Stimulated activated CD8-positive, alpha-beta memory T cell treated with anti-CD3 and anti-CD28 coated beads, Interleukin-4, amount 100 ng/mL, for 24 hours (primary cell): ENCODE measurements around the gene ZBTB2.

Source experiments
- DNase-seq: peaks from one replicate; pipeline ENCODE4 v3.0.0-alpha.2; 2020; ENCODE audit warnings: low read depth

Gene ZBTB2, protein sequence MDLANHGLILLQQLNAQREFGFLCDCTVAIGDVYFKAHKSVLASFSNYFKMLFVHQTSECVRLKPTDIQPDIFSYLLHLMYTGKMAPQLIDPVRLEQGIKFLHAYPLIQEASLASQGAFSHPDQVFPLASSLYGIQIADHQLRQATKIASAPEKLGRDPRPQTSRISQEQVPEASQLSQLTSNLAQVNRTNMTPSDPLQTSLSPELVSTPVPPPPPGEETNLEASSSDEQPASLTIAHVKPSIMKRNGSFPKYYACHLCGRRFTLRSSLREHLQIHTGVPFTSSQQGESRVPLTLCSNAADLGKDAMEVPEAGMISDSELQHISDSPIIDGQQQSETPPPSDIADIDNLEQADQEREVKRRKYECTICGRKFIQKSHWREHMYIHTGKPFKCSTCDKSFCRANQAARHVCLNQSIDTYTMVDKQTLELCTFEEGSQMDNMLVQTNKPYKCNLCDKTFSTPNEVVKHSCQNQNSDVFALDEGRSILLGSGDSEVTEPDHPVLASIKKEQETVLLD

DNA sequence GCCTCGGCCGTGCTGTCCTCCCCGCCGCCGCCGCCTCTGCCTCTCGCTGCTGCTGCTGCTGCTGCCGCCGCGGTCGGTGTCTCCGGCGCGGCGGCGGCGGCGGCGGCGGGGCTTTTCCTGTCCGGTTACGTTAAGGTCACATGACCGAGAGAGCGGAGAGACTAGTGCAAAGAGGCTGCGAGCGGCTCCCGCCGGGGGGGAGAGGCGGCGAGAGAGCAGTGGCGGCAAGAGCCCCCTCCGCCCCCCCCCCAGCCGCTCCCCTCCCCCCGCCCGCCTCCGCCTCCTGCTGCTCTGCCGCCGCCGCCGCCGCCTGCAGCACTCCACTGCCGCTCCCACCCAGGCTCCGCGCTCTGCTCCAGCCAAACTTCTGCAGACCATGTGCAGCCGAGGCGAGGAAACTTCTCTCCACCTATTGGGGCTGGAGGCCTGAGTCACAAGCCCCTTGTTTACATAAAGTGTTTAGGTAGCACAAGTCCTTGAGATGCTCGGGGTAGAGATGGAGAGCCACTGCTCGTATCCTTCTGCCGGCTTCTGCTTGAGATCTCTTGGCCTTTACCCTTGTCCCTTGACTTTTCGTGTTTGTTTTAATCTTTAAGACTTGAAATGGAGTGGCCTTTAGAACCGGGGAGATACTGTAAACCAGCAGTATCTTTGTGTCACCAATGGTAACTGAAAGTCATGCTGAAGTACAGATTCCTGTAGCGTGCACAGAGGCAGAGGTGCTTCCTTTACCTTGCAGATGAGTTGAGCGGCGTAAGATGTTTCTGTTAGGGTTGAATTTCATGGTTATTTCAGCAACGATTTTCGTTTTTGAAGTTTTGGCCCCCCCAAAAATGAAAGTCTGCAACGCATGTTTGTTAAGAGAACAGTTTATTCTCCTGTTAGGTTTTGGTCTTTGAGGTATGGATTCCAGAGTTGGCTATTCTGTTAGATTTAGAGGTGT, at the start of gene ZBTB2:
ZBTB2 (minus strand) TSS at position 89 of the 943 bp plus-strand sequence. CDS start 17,922 bp downstream, outside the sequence.
- peak; percentile 54 for DNase-seq

DNA sequence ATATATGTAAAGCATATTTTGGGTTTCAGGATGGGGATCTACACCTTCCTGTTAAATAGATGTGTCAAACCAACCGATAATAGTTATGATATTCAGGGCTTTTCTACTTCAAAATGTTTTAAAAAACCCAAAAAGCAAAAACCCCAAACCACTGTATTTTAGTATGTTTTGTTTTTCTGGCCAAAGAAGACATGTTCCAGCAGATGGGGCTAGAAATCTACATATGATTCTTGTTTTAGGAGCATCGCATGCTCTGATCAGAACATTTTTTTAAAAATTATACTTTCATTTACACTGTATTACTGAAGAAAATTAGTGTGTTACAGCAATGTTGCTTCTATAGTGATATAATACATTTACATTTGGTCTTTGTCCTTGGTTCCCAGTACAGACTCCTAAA, 49.6 kb upstream of the ZBTB2 start:
- DNase-seq = no peak

DNA sequence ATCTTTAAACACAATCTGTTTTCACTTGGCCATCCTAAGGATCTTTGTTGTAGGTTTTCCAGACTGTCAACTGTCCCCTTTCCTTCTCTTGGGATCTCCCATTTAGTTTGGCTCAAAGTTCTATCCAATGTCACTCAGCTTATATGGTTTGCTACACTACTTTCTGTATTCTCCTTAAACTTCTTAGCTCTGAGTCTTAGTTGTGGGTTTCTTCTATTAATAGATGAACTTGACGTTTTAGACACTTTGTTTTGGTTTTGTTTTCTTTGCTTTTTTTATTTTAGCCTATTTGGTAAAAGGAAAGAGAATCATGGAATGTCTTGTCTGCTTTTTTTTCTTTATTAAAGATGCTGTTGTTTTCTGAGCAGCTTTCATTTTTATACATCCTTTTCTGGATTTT, 49.1 kb upstream of the ZBTB2 start:
- DNase-seq = no peak

DNA sequence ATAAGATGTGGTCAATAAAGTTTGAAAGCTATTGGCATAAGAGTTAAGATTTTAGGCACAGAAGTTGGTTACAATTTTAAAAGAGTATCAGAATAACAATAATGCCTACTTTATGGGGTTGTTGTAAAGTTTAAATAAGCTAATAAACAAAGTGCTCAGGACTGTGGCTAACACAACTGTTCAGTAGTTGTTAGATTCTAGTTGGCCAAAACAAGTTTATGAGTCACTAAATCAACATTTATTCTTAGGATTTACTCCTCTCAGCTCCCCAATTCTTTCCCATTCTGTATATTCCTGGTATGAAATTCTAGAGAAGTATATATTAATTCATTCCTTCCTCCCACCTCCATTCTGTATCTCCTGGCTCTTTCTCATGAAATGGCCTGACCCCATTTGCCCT, 46.0 kb upstream of the ZBTB2 start:
- no peak for DNase-seq

DNA sequence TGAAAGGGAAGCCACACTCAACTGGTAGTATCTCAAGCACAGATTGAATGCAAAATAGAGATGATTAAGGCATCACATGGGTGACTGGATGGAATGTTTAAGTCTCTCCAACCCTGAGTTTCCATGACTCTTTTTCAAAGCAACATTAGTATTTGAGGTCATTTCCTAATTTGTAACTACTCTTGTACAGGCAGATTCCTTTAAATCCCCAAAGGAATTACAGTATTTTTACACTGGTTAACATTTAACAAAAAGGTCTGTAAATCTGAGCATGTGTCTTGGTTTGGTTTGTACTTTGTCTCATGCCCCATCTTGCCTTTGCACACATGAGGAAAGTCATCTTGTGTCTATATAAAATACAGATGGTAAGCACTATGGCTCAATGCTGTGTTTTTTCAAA, 45.4 kb upstream of the ZBTB2 start:
- no peak for DNase-seq

DNA sequence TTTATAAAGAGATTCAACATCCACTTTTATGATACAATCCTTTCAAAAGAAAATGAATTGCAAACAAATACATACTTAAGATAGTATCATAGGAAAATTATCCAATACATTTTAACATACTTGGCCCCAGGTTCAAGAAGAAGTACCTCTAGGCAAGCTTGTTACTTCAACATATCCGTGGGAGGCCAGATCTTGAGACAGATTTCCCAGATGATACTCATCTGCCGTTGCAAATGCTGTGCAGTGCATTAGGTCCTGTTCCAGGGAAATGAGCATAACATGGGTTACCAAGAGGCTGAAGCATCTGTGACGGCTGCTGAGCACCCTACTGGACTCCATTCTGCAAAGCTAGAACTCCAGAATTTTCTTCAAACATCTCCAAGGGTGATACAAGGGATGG, 44.9 kb upstream of the ZBTB2 start:
- no peak for DNase-seq

DNA sequence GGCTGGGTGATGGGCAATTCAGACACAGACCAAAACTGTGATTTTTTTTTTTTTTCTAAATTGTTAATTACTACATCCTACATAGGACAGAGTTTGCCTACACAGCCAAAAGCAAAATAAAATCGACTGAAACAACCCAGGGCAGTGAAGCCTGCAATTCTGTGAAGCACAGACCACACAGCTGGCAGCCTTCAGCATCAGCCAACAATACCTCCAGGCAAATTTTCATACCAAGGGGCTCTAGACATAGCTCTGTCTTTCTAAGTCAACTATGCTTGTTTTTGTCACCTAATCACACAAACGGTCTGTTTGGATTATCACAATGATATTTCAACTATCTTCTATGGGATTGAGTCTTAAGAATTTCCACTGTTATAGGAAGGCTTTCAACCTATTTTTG, 43.0 kb upstream of the ZBTB2 start:
- no peak for DNase-seq

DNA sequence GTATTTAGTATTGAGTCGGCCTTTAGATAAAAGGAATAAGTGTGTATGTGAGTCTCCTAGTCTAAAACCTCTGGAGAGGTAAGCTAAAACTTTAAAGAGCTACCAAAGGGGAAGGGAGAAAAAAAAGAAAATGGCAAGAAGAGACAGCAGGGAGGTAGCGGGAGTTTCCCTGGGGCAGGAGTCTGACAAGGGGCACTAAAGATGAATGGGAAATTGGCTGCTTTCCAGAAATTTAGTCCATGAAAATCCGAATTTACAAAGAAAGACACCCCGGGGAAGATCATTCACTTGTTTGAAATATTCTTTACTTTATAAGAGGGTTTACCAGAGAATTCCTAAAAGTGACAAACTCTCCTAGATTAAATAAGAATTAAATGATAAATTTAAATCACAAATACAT, 41.3 kb upstream of the ZBTB2 start:
- DNase-seq = no peak

DNA sequence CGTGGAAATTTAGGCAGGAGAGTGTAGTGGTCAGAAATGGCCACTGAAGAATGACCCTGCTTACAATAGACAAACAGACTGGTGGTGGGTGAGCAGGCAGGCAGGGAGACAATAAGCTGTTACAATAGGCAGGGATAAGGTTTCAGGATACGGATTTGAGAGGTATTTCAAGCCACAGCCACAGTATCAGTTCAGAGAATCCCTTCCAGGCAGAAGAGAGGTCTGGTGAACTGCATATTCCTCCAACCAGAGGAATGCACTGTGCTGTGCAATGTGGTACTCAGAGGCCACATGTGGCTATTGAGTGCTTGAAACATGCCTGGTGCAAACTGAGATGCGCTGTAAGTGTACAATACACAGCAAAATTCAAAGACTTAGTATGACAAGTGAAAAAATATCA, 40.0 kb upstream of the ZBTB2 start:
- DNase-seq = no peak

DNA sequence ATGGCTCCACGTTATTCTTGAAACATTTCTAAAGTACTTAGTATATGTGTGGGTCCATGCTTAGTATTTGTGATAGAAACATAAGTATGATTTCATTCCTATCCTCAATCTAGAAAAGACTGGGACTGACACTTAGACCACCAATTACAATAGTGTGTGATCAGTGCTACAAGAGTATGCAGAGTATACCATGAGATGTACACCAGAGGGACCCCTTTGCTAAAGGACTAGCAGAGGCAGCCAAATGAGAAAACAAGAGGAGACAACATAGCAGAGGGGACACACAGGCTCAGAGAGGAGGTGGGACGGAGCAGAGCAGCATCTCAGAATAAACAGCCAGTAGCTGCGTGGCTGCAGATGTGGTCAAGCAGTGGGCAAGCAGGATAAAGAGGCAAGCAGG, 39.5 kb upstream of the ZBTB2 start:
- no peak for DNase-seq

DNA sequence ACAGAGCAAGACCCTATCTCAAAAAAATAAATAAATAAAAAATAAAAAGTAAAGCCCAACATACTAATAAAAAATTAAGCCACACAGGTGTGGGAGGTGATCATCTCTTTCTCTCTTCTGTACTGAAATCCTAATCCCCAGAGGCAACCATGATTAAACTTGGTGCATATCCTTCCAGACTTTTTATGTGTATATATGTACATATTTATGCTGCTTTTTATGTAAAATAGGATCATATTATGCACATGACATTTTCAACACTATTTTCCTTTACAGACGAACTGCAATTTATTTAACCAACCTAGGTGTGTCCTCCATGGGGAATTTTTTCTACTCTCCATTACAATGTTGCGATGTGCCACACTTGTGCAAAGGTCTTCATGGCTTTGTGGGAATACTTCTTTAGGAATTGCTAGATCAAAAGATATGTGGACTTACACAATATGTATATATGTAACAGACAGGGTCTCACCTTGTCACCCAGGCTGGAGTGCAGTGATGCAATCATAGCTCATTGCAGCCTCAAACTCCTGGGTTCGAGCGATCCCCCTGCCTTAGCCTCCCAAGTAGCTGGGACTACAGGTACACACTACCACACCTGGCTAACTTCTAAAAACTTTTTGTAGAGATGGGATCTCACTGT, 36.9 kb upstream of the ZBTB2 start:
- DNase-seq = no peak

DNA sequence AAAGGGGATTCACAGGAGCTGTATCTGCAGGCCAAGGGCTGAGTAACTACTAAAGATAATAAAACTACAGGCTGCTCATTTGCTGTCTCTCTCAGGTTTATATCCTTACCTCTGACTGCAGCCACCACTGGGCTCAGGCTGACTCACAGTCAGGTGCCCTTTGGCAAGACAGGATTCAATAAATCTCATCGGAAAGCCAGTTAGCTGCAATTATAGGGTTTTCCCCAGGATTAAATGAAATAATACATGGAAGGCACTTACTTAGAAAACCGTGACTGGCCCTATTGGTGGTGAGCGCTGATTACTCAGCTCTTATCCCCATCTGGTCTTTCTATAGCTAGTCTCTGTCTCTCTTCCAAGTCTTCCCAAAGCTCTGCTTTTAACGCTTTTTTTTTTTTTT, 34.2 kb upstream of the ZBTB2 start:
- DNase-seq = no peak

DNA sequence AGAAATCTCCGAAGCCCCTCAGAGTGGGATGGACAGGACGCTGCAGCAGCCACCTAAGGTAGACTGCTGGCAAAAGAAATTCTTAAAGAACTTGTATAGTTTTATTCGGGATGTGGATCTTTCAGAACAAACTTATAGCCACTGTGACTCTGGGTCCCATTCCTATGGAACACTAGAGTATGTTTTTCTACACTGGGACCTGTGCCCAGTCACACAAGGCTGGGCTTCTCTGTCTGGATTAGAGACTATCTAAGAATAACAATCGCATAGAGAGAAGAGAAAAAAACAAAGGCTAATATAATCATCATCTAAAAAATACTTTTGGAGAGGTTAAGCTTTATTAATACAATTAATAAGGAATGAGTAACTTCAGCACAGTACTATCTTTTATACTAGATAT, 31.6 kb upstream of the ZBTB2 start:
- DNase-seq = no peak

DNA sequence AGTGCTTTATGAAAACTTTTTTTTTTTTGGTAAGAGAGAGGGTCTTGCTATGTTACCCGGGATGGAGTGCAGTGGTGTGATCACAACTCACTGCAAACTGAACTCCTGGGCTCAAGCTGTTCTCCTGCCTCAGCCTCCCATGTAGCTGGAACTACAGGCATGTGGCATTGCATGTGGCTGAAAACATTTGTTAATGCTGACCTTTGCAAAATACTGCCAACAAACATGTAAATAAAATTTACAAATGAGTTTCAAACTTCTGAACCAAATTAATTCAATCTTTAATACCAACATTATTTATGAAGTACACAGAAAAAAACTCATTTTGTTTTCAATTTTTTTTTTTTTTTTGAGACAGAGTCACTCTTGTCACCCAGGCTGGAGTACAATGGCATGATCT, 26.1 kb upstream of the ZBTB2 start:
- DNase-seq = no peak

DNA sequence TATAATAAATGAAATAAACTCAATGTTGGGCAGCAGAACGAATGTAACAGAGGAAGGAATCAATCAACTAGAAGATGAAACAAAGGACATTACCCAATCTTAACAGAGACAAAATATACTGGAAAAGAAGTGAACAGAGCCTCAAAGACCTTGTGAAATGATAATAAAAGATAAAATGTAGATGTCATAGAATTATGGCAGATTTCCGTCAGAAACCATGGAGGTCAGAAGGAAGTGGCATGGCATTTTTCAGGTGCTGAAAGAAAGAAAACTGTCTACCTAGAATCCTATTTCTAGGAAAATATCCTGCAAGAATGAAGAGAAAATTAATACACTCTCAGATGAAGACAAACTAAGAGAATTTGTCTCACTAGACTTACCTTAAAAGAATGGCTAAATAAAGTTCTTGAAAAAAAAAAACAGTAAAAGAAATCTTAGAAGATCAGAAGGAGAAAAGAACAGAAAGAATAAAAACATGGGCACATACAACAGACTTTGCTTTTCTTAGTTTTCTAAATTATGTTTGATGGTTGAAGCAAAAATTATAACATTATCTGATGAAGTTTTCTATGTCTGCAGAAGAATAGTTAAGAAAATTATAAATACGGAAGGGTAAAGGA, 23.4 kb upstream of the ZBTB2 start:
- DNase-seq = no peak

DNA sequence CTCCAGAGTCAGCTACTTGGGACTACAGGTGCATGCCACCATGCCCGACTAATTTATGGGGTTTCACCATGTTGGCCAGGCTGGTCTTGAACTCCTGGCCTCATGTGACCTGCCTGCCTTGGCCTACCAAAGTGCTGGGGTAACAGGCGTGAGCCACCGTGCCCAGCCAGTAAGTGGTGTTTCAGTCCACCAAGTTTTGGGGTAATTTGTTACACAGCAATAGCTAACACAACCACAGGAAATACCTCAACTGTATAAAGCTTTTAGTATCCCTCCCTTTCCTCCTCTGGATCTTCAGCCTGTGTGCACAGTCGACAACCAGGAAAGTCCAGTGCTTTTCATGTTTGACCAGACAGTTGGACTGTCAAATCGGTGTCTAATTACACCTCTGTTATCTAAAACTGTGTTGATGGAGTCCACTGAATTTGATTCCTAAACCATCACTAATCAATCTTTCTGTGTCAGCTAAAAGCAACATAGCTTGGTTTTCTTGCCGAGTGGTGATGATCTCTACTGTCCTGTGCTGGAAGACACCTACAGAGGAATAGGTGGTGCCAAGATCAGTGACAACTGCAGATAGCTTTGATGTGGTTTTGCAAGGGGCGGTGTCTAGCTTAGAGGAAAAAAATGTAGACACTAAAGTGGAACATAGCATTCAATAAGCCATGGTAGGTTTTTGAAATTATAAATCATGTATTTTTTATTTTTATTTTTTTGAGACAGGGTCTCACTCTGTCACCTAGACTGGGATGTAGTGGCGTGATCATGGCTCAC, 22.2 kb upstream of the ZBTB2 start:
- no peak for DNase-seq

DNA sequence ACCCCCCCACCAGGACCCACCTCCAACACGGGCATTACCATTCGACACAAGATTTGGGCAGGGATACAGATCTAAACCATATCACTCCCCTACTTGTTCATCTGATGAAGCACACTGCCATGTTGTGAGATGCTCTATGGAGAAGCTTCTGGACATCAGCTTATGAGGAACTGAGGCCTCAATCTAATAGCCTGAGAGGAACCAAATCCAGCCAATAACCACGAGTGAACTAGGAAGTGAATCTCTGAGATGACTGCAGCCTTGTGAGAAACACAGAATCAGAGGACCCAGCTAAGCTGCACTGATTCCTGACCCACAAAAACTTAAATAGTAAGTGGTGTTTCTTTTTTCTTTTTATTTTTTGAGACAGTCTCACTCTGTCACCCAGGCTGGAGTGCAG, 21.6 kb upstream of the ZBTB2 start:
- DNase-seq = no peak

DNA sequence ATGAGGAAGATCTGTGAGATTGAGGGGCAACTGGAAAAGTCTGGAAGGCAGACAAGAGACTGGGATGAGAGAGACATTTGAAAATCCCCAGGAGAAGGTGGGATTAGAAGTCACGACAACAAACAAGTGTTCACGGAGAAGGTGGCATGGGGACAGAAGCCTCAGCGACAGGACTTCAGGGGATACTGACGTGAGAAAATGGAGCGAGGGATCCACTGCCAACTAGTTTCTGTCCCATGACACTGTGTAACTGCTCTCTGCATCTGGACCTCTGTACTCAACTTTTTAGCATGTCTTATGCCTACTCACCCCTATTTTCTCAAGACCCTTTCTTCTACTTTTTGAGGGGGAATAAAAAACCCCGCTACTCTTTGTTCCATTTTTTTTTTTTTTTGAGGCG, 18.3 kb upstream of the ZBTB2 start:
- no peak for DNase-seq

DNA sequence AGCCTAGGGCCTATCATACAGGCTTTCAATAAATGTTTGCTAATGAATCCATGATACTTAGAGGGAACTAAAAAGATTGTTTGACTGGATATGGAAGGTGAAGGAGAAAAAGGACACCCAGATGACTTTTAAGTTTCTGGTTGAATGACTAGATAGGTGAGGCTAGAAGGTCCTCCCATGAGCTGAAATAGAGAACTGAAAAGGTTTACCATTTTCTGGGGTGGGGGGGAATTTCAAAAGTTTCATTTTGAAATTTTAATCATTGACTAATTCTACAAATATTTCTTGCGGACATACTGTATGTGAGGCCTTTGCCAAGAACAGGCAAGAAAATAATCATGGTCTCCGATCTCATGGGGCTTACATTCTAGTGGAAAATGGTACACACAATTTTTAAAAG, 17.9 kb upstream of the ZBTB2 start:
- no peak for DNase-seq

DNA sequence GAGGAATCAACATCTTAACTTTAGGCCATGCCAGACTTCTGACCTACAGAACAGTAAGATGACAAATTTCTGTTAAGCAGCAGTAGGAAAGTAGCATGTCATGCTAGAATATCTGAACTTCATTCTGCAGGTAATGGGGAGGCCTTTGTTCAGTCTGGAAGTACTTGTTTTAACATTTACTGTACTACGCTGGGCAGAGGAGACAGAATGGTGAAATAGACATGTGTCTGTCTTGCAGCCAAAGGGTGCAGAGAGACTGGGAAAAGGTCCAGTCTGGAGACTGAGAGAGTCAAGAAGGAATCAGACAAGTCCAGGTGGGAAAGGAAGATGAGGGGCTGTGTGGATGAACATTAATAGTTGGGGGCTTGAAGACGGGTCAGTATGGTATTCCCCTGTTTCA, 17.5 kb upstream of the ZBTB2 start:
- DNase-seq = no peak

DNA sequence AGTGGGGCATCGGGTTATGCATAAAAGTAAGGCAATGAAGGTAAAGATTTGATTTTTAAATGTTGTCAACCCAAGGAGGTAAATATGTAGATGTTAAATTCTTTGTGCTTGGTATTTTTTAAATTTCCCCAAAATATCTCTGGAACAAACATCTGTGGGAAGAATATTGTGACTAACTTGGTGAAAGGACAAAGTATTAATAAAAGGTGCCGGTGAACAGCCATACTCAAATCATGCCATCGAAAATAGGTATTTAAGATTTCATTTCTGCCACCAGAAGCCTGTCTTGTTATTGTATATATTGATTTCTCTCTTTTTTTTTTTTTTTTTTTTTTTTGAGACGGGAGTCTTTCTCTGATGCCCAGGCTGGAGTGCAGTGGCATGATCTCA, 12.6 kb upstream of the ZBTB2 start:
- no peak for DNase-seq
